ENCODE results near the gene ARMH3. TPM values are rescaled to one million over a fixed set of nuclear protein-coding genes. Genes with fewer than 3 reads are reported as not detected.

The ARMH3 gene
- total and polyA plus RNA-seq, 10 of the 15 experiments (the other 5 are each of a cell fraction or from before 2014, with no cell fraction given): 13.0 to 33.0 (median 16.4) TPM

- Histone ChIP-seq H3K36me3 (ENCODE audit: control insufficient read depth in 2 of 2, insufficient read depth in 2 of 2, low read length in 1 of 2) (no peaks in the 10 kb centered on the region; a peak in 2 of 4 replicates), H3K27ac (ENCODE audit: control insufficient read depth, insufficient read depth) (no peak overlapping the region), H3K4me3 (no peak overlapping the region), H3K9ac (ENCODE audit: control insufficient read depth, insufficient read depth, low read length) (no peak overlapping the region), H3K9me3 (replicated peaks; ENCODE audit: control insufficient read depth, insufficient read depth, low read length) (no peaks in the 10 kb centered on the region), H3K4me2 (ENCODE audit: control insufficient read depth, insufficient read depth) (no peak overlapping the region), H3K79me2 (ENCODE audit: control insufficient read depth, insufficient read depth, low read length) (no peaks in the 10 kb centered on the region), H2AFZ (ENCODE audit: control insufficient read depth, low read depth, low read length) (no peak overlapping the region), H4K20me1 (ENCODE audit: control insufficient read depth, insufficient read depth) (no peaks in the 10 kb centered on the region), H3K4me1 (ENCODE audit: control insufficient read depth, insufficient read depth, low read length) (peaks cover 3% of the 10 kb centered on the region; the same call in 1 of the 2 replicates), H3K27me3 (replicated peaks in 1 of 2; ENCODE audit: control insufficient read depth in 2 of 2, insufficient read depth in 2 of 2, low read length in 1 of 2) (no peaks in the 10 kb centered on the region)
- ChIA-PET POLR2A (interaction anchor here (0.6 to 1.1 kb wide), 3 partner anchors 10 to 67 kb away, joined by 3 read pairs; no protein-coding TSS in a partner anchor), RAD21 (ENCODE audit: unreplicated experiment) (no interaction called here), CTCF (interaction anchor here (1.0 to 1.5 kb wide), 3 partner anchors 16 to 90 kb away, joined by 3 to 4 read pairs (median 3); no protein-coding TSS in a partner anchor), SMC1A (ENCODE audit: uncharacterized antibody, unreplicated experiment) (interaction anchor here (0.7 to 5.2 kb wide), 3 partner anchors 16 to 80 kb away, joined by 3 to 50 read pairs (median 3); no protein-coding TSS in a partner anchor)
- TF ChIP-seq LARP7 (IDR thresholded peaks at IDR 0.05): no peak
- no peak for TF ChIP-seq CREM (IDR thresholded peaks at IDR 0.05; ENCODE audit: low read depth)
- no peak for TF ChIP-seq CUX1 (IDR thresholded peaks at IDR 0.05; ENCODE audit: insufficient replicate concordance, low read depth, low read length)
- no peak for TF ChIP-seq E2F8 (IDR thresholded peaks at IDR 0.05; ENCODE audit: low read depth, partially characterized antibody)
- TF ChIP-seq ETV6 (conservative IDR thresholded peaks at IDR 0.05 in 1 of 2, IDR thresholded peaks at IDR 0.05 in 1 of 2; ENCODE audit: borderline replicate concordance in 1 of 2, low read depth in 1 of 2): no peak
- no peak for TF ChIP-seq MYB (IDR thresholded peaks at IDR 0.05; ENCODE audit: borderline replicate concordance, low read depth, low read length)
- TF ChIP-seq RB1 (IDR thresholded peaks at IDR 0.05; ENCODE audit: borderline replicate concordance): no peak
- no peak for TF ChIP-seq RUNX3 (IDR thresholded peaks at IDR 0.05; ENCODE audit: low read length)
- TF ChIP-seq CTCF (IDR thresholded peaks at IDR 0.05 in 2 of 3, conservative IDR thresholded peaks at IDR 0.05 in 1 of 3; ENCODE audit: control insufficient read depth in 2 of 3, extremely low read depth in 1 of 3, insufficient read depth in 1 of 3, low read depth in 3 of 3, low read length in 3 of 3): no peak
- TF ChIP-seq STAT1 (conservative IDR thresholded peaks at IDR 0.05): no peak
- TF ChIP-seq HCFC1 (IDR thresholded peaks at IDR 0.05; ENCODE audit: low read length): no peak
- TF ChIP-seq SMC3 (IDR thresholded peaks at IDR 0.05; ENCODE audit: borderline replicate concordance, low read length): no peak
- intact Hi-C loops (cut with micrococcal nuclease; ENCODE audit: unreplicated experiment) (no loop called here), in situ Hi-C loops (cut with MboI) (no loop called here)
- 96% methylated on average over 8 of the region's 8 CpGs for WGBS (ENCODE audit: insufficient coverage, insufficient replicate concordance, low lambda C conversion rate, missing lambda C conversion rate)
- ATAC-seq (no peak), DNase-seq (ENCODE audit: low read depth, low spot score) (no peak), FAIRE-seq (no peak)
- no TSS peak for BruUV-seq (replicated peaks)
These were observed 136.8 kb downstream of the ARMH3 start for GRCh38 chr10:101919026-101919770.
